GM18858 (cell line): ENCODE results near the gene PTPRA.
"Not testable (repeated sequence)": the region's sequence is repeated elsewhere in the genome, so short reads cannot be mapped to it uniquely, and the experiment has no call there.

ENCODE experiments used
- ATAC-seq: cut with Tn5 transposase; IDR thresholded peaks from one replicate; pipeline ENCODE4 v1.9.1; 2021; ENCODE audit not compliant: unreplicated experiment

Gene PTPRA

DNA sequence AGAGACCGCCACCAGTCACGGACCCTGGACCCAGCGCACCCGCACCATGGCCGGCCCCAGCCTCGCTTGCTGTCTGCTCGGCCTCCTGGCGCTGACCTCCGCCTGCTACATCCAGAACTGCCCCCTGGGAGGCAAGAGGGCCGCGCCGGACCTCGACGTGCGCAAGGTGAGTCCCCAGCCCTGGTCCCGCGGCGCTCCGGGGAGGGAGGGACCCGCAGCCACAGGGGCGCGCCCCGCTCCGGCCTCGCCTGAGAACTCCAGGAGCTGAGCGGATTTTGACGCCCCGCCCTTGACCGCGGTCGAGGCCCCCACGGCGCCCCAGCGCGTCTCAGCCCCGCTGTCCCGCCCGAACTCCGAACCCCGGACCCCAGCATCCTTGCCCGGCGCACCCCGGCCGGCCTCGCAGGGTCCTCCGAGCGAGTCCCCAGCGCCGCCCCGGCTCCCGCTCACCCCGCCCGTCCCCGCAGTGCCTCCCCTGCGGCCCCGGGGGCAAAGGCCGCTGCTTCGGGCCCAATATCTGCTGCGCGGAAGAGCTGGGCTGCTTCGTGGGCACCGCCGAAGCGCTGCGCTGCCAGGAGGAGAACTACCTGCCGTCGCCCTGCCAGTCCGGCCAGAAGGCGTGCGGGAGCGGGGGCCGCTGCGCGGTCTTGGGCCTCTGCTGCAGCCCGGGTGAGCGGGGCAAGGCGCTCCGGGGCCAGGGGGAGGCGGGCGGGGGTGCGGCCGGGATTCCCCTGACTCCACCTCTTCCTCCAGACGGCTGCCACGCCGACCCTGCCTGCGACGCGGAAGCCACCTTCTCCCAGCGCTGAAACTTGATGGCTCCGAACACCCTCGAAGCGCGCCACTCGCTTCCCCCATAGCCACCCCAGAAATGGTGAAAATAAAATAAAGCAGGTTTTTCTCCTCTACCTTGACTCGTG lies 198.6 kb downstream of the PTPRA start, which contains the start of gene OXT:
Gene OXT (plus strand): TSS at position 11 of the 920 bp plus-strand sequence. CDS start 36 bp downstream, at position 47.
- ATAC-seq, result no peak

DNA sequence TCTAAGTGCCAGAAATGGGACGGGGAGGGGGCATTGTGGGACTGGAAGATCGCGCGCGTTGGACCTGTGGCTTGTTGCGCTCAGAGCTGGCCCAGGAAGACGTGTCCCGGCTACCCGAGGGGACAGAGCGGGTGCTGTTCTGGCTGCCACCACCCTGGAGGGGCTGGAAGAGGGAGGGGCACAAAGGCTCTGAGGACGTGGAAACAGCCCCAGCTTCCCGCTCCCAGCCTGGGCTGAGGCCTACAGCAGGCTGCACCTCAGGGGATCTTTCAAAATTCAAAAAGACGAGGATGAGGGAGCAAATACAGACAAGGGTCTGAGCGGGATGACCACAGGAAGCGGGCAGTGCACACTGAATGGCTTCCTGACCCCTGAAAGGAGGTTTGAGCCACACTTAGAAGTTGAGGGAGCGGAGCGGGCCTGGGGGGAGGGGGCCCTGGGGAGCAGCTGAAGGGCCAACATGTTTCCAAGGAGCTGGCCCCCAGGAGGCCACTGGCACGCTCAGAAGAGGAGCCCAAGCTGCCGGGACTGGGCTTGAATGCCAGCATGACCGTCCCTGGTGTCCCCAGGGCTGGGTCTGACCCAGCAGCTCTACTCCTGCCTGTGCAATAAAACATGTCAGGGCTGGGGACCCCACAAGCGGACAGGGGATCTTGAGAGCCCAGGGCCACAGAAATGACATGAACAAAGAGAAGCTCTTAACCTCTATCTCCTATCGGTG lies 199.4 kb downstream of the PTPRA start:
- no peak for ATAC-seq

DNA sequence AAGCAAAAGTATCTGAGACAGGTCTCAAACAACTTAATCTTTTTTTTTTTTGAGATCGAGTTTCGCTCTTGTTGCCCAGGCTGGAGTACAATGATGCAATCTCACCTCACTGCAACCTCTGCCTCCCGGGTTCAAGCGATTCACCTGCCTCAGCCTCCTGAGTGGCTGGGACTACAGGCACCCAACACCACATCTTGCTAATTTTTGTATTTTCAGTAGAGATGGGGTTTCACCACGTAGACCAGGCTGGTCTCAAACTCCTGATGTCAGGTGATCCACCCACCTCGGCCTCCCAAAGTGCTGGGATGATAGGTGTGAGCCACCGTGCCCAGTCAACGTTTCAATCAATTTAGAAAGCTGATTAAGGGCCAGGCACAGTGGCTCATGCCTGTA lies 200.0 kb downstream of the PTPRA start:
- ATAC-seq, result not testable (repeated sequence)

DNA sequence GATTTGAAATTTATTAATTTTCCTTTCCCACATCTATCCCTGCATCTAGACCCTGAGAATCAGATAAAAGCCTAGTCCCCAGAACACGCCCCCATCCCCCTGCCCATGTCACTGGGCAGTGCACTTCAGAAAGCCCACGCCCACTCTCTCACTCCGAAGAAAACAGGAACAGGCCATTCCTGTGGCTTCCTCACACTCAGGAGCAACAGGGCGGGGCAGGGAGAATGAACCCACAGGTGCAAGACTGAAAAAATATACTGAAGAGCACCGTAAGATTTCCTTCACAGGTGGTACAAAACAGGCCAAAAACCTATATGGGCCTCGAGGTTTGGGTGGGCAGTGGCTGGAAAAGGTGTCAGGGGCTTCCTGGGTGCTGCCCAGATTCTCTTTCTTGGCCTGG lies 201.5 kb downstream of the PTPRA start:
- ATAC-seq, result no peak

DNA sequence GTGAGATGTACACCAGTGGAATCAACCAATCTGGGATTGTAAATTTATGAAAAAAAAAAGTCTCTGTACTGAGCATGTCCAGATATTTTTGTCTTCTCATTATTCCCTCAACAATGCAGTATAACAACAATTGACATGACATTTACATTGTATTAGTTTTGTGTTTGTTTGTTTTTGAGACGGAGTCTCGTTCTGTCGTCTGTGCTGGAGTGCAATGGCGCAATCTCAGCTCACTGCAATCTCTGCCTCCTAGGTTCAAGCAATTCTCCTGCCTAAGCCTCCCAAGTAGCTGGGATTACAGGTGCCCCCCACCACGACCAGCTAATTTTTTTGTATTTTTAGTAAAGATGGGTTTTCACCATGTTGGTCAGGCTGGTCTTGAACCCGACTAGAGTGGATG lies 202.0 kb downstream of the PTPRA start:
- not testable (repeated sequence) for ATAC-seq

DNA sequence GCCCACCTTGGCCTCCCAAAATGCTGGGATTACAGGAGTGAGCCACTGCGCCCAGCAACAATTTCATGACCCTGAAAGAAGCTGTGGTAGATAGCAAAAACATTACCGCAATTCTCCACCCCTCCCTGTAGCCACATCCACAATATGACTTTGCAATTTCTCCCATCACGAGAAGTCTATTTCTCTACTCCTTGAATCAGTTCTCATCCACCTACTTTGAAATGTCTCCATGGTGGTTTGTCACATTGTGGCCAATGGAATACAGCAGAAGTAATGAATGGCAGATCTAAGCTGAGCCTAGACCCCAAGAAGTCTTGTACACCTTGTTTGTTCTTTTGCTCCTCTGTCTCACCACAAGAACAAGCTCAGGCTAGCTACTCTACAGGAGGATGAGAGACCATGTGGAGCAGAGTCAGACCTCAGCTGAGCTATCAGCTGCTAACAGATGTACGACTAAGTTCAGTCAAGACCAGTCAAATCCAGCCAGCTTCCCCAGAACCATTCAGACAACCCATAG lies 204.4 kb downstream of the PTPRA start:
- no peak for ATAC-seq

DNA sequence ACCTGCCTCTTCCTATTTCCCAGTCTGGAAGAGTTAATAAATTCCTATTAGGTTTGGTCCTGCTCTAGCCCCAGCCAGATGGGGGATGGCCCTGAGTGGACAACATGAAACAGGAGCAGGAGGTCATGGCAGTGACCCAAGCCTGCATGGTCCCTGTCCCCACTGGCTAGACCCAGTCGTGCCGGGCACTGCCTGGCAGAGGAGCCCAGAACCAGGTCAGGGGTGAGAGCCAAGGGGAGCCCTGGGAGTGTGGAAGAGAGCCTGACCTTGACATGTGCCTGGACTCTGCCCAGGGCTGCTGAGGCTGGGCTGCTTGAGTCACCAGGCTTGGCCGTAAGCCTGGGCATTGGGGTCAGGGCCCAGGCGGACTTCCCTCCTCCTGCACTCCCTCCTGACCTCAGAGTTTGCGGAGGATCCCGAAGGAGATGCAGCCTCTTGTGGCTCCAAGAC lies 207.7 kb downstream of the PTPRA start:
- ATAC-seq, result no peak

DNA sequence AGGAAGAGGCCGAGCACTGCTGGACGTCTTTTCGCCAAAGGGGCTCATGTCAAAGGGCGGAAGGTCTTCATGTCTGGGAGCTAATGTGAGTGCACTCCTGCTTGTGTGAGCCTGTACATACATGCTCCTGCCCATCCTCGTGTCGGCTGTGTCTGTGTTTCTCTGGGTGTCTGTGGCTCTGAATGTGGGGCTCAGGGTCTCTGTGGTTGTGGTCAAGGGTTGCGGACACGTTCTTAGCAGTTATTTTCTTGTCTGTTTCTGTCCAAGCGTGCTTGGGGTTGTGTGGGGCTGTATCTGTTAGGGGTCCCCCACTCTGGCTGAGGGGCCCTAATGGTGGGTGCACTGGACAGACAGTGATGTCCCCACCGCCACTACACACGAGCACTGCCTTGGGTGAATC lies 208.4 kb downstream of the PTPRA start:
- ATAC-seq, result no peak

DNA sequence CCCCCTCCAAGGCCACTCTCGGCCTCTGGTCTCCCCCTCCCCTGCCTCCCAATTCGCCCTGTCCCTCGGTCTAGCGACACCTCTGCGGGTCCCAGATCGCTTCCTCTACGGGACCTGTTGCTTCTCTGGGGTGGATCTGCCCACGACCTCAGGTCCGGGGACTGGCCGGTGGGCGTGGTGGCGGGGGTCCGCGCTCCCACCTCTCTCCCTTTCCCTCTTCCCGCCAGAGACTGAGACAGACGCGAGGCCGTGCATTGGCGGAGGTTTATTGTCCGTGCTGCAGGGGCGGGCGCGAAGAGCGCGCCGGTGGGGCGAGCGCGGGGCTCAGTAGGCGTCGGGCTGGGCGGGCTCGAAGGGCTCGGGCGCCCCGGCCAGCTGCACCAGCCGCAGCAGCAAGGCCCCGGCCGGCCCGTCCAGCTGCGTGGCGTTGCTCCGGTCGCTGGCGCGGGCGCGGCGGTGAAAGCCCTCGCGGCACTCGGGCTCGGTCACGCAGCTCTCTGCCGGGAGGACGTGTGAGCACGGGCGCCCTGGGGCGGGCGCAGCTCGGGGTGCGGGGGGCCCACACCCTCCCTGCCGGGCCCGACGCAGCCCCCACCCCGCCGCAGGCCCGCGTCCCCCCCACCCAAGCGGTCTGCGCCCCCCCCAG lies 209.1 kb downstream of the PTPRA start:
- ATAC-seq, result no peak

DNA sequence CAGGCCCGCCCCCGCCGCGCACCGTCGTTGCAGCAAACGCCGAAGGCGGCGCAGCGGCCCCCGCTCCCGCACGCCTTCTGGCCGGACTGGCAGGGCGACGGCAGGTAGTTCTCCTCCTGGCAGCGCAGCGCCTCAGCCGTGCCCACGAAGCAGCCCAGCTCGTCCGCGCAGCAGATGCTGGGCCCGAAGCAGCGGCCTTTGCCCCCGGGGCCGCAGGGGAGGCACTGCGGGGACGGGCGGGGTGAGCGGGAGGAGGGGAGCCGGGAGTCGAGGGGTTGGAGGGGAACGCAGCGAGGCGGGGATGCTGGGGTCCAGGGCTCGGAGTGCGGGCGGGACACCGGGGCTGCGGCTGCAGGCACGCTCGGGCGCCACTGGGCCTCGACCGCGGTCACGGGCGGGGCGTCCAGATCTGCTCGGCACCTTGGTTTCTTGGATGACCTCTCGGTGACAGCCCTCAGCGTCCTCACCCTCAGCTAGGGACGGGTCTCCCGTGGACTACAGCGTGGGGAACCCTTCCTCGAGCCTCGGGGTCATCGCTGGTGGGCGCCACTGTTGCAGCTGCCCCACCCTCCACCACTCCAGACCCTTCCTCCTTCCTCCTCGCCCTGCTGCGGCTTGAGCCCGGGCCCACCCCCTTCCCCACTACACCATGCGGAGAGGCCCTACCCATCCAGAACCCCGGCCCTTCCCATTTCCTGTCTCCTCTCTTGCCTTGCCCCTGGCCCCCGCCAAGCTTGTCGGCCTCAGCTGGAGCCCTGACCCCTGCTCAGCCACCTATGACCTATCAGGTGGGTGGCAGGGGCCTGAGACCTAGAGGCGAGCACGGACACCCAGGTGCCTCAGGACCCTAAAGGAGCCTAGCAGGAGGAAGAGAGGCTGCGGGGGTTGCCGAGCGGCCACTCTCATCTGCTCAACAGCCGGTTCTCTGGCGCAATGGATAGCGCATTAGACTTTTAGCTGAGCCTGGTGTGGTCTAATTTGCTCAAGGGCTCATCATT lies 210.0 kb downstream of the PTPRA start:
- ATAC-seq, result no peak

DNA sequence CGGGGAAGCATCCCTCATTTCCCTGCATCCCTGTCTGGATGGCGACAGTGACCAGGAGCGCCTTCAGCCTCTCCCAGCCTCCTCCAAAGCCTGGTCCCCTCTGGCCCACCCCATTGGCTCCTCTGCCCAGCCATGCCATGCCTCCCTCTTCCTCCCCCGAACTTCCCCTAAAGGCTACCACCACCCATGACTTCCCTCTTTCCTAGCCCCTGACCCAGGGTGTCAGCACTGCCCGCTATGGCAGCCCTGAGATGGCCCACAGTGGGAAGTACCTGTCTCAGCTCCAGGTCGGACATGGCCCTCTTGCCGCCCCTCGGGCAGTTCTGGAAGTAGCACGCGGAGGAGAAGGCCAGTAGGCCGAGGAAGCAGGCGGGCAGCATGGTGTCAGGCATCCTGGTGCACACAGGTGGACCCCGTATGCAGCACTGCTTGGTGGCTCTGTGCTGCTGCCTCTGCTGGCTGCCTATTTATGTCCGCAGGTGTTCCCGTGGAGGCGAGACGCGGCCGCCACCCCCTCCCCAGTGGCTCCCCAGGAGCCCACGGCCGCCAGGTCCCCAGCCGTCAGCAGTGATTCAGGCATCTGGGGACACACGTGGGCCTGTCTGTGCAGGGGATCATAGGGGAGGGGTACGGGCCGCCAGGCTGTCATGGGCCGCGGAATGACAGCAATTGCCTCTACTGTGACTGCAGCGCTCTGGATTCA lies 211.2 kb downstream of the PTPRA start, which contains the start of gene AVP:
Gene AVP (minus strand): TSS at position 442 of the 703 bp plus-strand sequence. CDS start 50 bp downstream, at position 392.
- ATAC-seq, result no peak

DNA sequence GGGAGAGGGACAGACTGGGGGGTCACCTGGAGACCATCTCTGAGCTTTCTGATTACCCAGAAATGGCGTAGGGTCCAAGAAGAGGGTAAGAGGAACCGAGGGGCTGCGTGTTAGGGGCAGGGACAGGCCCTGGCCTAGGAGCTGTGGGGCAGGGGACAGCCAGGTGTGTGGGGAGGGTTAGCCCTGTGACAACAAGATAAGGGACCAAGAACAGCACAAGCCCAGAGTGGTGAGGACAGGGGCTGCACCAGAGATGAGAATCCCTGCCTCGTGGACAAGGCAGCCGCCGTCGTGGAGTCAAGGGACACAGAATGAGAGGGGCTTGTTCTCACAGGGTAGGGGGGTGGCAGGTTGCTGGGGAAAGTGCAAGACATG lies 211.7 kb downstream of the PTPRA start:
- ATAC-seq, result no peak

DNA sequence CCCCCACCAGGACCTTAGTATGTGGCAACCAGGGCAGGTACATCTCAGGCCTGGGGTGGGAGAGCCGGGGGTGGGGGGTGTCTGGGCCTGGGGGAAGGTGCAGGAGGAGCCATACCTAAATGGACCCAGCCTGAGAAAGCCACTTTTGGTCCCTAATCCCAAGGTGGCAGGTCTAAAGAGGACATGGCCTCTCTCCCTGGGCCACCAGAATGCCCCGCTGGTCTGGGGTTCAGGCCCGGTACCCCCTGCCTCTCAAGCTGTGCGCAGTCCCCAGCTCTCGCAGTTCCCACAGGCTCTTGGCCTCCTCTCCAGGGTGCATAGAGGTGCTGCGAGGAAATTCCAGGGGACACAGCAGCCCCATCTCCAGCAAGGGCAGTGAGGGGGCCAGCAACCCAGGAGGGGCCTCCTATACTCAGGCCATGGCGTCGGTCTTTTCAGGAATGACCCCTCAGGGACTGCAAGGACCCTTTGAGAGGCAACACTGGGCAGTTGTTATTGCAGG lies 212.3 kb downstream of the PTPRA start:
- no peak for ATAC-seq

DNA sequence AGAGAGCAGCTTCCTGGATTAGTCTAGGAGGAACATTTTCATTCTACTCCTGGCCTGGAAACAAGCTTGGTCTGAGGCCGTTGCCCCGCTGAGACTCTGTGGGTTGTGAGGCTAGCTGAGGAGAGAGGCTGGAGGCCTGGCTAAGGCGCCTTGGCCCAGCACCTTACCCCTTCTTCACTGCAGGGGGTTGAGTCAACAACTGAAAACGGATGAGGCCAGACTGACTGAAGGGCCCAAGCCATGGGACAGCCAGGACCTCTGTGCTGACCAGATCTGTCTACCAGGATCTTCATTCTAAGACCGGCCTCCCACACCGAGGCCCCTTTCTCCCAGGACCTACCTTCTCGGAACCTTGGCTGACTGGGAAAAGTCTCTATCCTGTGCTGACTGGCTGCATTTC lies 214.8 kb downstream of the PTPRA start:
- no peak for ATAC-seq
